Sigmoid colon (tissue), 4 donors: ENCODE data around the gene JDP2.

Experiments used
- CTCF ChIP-seq, 4 experiments: fragments of 450-650 bp in 3 of 4; fragments of 200-600 bp in 1 of 4; IDR thresholded peaks; one replicate each; pipeline ENCODE4 v1.5.1; 2016 to 2019; ENCODE audit warnings: antibody characterized with exemption in 4 of 4, mild to moderate bottlenecking in 3 of 4, moderate library complexity in 2 of 4
- EP300 ChIP-seq, 4 donors: sonication (generic); formaldehyde crosslinking; IDR thresholded peaks; one replicate each; pipeline ENCODE4 v1.6.1; 2017; ENCODE audit warnings: antibody characterized with exemption in 4 of 4
- POLR2A ChIP-seq, 2 donors: fragments of 450-650 bp; IDR thresholded peaks; one replicate each; pipeline ENCODE4 v1.6.1; 2016; ENCODE audit warnings: antibody characterized with exemption in 2 of 2, mild to moderate bottlenecking in 2 of 2, moderate library complexity in 2 of 2

GRCh38 chr14:75514673-75515628 lies 87.1 kb downstream of the JDP2 start:
- TF ChIP-seq CTCF (IDR thresholded peaks at IDR 0.05) (peak in 1 of 4 experiments; percentile 9), EP300 (IDR thresholded peaks at IDR 0.05) (no peak), POLR2A (IDR thresholded peaks at IDR 0.05) (no peak)
